Activated T-cell treated with anti-CD3 and anti-CD28 coated beads, Interleukin-2, amount 50 U/mL, for 24 hours (primary cell): ENCODE data around the gene PCDHA9.
"Not testable (repeated sequence)": the region's sequence is repeated elsewhere in the genome, so short reads cannot be mapped to it uniquely, and the experiment has no call there.

Source experiments
- DNase-seq: peaks from one replicate; pipeline ENCODE4 v3.0.0-alpha.2; 2020
- H3K27ac Mint-ChIP-seq: 2 replicates; pipeline ENCODE4 v1.8.0; 2020; ENCODE audit warnings: mild to moderate bottlenecking, mixed read lengths
- H3K27me3 Mint-ChIP-seq: 2 replicates; pipeline ENCODE4 v1.8.0; 2020; ENCODE audit warnings: mixed read lengths
- H3K36me3 Mint-ChIP-seq: 2 replicates; pipeline ENCODE4 v1.8.0; 2020; ENCODE audit warnings: low read depth, mixed read lengths
- H3K4me1 Mint-ChIP-seq: 2 replicates; pipeline ENCODE4 v1.8.0; 2020; ENCODE audit warnings: low read depth, mixed read lengths
- H3K4me3 Mint-ChIP-seq: 2 replicates; pipeline ENCODE4 v1.8.0; 2020; ENCODE audit warnings: mild to moderate bottlenecking, moderate library complexity, mixed read lengths
- H3K9me3 Mint-ChIP-seq: 2 replicates; pipeline ENCODE4 v1.8.0; 2020; ENCODE audit warnings: mixed read lengths

Gene PCDHA9, protein sequence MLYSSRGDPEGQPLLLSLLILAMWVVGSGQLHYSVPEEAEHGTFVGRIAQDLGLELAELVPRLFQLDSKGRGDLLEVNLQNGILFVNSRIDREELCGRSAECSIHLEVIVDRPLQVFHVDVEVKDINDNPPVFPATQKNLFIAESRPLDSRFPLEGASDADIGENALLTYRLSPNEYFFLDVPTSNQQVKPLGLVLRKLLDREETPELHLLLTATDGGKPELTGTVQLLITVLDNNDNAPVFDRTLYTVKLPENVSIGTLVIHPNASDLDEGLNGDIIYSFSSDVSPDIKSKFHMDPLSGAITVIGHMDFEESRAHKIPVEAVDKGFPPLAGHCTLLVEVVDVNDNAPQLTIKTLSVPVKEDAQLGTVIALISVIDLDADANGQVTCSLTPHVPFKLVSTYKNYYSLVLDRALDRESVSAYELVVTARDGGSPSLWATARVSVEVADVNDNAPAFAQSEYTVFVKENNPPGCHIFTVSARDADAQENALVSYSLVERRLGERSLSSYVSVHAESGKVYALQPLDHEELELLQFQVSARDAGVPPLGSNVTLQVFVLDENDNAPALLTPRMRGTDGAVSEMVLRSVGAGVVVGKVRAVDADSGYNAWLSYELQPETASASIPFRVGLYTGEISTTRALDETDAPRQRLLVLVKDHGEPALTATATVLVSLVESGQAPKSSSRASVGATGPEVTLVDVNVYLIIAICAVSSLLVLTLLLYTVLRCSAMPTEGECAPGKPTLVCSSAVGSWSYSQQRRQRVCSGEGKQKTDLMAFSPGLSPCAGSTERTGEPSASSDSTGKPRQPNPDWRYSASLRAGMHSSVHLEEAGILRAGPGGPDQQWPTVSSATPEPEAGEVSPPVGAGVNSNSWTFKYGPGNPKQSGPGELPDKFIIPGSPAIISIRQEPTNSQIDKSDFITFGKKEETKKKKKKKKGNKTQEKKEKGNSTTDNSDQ

DNA sequence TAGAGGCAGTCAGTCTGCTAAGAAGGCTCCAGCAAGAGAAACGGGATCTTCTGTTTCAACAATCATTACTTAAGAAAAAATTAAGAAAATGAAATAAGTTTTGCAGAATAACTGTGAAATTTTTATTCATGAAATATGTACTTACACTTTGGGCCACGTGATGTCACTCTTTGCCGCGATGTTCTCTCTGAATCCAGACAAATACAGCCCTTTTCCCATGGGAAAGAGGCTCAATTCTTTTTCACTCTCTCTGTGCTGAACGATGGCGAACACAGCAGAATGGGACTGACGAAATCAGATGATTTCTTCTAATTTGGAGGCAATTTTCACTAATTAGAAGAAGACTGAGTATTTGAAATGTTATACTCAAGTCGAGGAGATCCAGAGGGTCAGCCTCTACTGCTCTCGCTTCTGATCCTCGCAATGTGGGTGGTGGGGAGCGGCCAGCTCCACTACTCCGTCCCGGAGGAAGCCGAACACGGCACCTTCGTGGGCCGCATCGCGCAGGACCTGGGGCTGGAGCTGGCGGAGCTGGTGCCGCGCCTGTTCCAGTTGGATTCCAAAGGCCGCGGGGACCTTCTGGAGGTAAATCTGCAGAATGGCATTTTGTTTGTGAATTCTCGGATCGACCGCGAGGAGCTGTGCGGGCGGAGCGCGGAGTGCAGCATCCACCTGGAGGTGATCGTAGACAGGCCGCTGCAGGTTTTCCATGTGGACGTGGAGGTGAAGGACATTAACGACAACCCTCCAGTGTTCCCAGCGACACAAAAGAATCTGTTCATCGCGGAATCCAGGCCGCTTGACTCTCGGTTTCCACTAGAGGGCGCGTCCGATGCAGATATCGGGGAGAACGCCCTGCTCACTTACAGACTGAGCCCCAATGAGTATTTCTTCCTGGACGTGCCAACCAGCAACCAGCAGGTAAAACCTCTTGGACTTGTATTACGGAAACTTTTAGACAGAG lies at the start of gene PCDHA9:
Gene PCDHA9 (plus strand): TSS at position 244 of the 964 bp plus-strand sequence. CDS start 114 bp downstream, at position 358.
- H3K36me3 Mint-ChIP-seq, H3K27ac Mint-ChIP-seq, H3K4me1 Mint-ChIP-seq, H3K4me3 Mint-ChIP-seq, H3K9me3 Mint-ChIP-seq, DNase-seq: not testable (repeated sequence)
- peaks cover 14% of the 10 kb centered on the region for H3K27me3 Mint-ChIP-seq

- Mint-ChIP-seq H3K36me3 (peaks cover 18% of the 10 kb centered on the region), H3K4me3 (no peak within 1 kb of the TSS), H3K27me3 (peaks cover 53% of the 10 kb centered on the region), H3K9me3 (peaks cover 36% of the 10 kb centered on the region), H3K4me1 (no peaks in the 10 kb centered on the region), H3K27ac (peak within 1 kb of the TSS; percentile 22)
- DNase-seq: no peak
Measured at GRCh38 chr5:140800816-140801493, 47.2 kb upstream of the PCDHA9 start, which contains the start of gene PCDHA3. TSS of gene PCDHA3 (plus strand) at chr5:140801057.

DNA sequence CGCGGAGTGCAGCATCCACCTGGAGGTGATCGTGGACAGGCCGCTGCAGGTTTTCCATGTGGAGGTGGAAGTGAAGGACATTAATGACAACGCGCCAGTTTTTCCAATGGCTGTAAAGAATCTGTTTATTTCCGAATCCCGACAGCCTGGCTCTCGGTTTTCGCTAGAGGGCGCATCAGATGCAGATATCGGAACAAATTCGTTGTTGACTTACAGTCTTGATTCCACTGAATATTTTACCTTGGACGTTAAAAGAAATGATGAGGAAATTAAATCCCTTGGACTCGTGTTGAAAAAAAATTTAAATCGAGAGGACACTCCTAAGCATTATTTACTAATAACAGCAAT lies 46.7 kb upstream of the PCDHA9 start:
- Mint-ChIP-seq H3K4me3 (no peak overlapping the region), H3K36me3 (peaks cover 18% of the 10 kb centered on the region), H3K27ac (peak overlapping the region; percentile 22), H3K27me3 (peaks cover 57% of the 10 kb centered on the region), H3K4me1 (no peaks in the 10 kb centered on the region), H3K9me3 (peaks cover 34% of the 10 kb centered on the region)
- no peak for DNase-seq

DNA sequence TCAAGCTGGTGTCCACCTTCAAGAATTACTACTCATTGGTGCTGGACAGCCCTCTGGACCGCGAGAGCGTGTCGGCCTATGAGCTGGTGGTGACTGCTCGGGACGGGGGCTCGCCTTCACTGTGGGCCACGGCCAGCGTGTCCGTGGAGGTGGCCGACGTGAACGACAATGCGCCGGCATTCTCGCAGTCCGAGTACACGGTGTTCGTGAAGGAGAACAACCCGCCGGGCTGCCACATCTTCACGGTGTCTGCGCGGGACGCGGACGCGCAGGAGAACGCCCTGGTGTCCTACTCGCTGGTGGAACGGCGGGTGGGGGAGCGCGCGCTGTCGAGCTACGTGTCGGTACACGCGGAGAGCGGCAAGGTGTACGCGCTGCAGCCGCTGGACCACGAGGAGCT lies 45.8 kb upstream of the PCDHA9 start:
- H3K4me1 Mint-ChIP-seq, DNase-seq, H3K4me3 Mint-ChIP-seq, H3K27ac Mint-ChIP-seq: not testable (repeated sequence)
- H3K36me3 Mint-ChIP-seq: peaks cover 20% of the 10 kb centered on the region
- H3K27me3 Mint-ChIP-seq: peaks cover 65% of the 10 kb centered on the region
- H3K9me3 Mint-ChIP-seq: peaks cover 37% of the 10 kb centered on the region

DNA sequence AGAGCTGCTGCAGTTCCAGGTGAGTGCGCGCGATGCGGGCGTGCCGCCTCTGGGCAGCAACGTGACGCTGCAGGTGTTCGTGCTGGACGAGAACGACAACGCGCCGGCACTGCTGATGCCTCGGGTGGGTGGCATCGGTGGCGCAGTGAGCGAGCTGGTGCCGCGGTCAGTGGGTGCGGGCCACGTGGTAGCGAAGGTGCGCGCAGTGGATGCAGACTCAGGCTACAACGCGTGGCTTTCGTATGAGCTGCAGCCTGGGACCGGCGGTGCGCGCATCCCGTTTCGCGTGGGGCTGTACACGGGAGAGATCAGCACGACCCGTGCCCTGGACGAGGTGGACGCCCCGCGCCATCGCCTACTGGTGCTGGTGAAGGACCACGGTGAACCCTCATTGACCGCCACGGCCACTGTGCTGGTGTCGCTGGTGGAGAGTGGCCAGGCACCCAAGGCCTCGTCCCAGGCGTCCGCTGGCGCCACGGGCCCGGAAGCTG lies 45.4 kb upstream of the PCDHA9 start:
- Mint-ChIP-seq H3K27me3 (peaks cover 70% of the 10 kb centered on the region), H3K36me3 (peaks cover 20% of the 10 kb centered on the region), H3K27ac (no peak overlapping the region), H3K4me3 (no peak overlapping the region), H3K4me1 (peaks cover 3% of the 10 kb centered on the region), H3K9me3 (peaks cover 40% of the 10 kb centered on the region)
- no peak for DNase-seq

DNA sequence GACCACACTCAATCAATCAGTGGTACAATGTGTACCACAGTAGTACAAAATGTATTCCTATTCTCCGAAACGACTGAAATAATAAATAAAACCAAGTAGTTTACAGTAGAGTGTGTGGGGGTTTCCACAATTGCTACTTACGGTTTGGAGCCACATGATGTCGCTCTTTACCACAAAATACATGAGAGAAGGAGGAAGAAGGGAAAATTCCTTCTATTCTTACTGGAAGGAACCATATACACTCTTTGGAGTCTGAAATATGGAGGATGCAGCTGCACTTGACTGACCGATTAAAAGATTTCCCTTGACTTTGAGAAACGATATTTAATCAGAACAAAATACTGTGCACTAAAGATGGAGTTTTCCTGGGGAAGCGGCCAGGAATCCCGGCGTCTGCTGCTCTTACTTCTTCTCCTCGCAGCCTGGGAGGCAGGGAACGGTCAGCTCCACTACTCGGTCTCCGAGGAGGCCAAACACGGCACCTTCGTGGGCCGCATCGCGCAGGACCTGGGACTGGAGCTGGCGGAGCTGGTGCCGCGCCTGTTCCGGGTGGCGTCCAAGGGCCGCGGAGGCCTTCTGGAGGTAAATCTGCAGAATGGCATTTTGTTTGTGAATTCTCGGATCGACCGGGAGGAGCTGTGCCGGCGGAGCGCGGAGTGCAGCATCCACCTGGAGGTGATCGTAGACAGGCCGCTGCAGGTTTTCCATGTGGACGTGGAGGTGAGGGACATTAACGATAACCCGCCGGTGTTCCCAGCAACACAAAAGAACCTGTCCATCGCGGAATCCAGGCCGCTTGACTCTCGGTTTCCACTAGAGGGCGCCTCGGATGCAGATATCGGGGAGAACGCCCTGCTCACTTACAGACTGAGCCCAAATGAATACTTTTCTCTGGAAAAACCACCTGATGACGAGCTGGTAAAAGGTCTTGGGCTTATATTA lies 41.1 kb upstream of the PCDHA9 start, which contains the start of gene PCDHA4:
Gene PCDHA4 (plus strand): TSS at position 235 of the 942 bp plus-strand sequence.
- no peak within 1 kb of the TSS for H3K4me3 Mint-ChIP-seq
- peaks cover 35% of the 10 kb centered on the region for H3K9me3 Mint-ChIP-seq
- H3K4me1 Mint-ChIP-seq: peaks cover 3% of the 10 kb centered on the region
- H3K27me3 Mint-ChIP-seq: peaks cover 51% of the 10 kb centered on the region
- H3K36me3 Mint-ChIP-seq: peaks cover 8% of the 10 kb centered on the region
- no peak within 1 kb of the TSS for H3K27ac Mint-ChIP-seq
- DNase-seq: no peak

- H3K36me3 Mint-ChIP-seq, H3K4me3 Mint-ChIP-seq, H3K4me1 Mint-ChIP-seq, H3K27ac Mint-ChIP-seq, DNase-seq: not testable (repeated sequence)
- peaks cover 49% of the 10 kb centered on the region for H3K27me3 Mint-ChIP-seq
- H3K9me3 Mint-ChIP-seq: peaks cover 38% of the 10 kb centered on the region
Measured at GRCh38 chr5:140808241-140808888, 39.8 kb upstream of the PCDHA9 start.

GRCh38 chr5:140808889-140809291 lies 39.3 kb upstream of the PCDHA9 start:
- no peak for DNase-seq
- H3K36me3 Mint-ChIP-seq: peaks cover 2% of the 10 kb centered on the region
- no peak overlapping the region for H3K4me3 Mint-ChIP-seq
- H3K4me1 Mint-ChIP-seq: peaks cover 3% of the 10 kb centered on the region
- peaks cover 44% of the 10 kb centered on the region for H3K27me3 Mint-ChIP-seq
- peaks cover 33% of the 10 kb centered on the region for H3K9me3 Mint-ChIP-seq
- H3K27ac Mint-ChIP-seq: no peak overlapping the region

DNA sequence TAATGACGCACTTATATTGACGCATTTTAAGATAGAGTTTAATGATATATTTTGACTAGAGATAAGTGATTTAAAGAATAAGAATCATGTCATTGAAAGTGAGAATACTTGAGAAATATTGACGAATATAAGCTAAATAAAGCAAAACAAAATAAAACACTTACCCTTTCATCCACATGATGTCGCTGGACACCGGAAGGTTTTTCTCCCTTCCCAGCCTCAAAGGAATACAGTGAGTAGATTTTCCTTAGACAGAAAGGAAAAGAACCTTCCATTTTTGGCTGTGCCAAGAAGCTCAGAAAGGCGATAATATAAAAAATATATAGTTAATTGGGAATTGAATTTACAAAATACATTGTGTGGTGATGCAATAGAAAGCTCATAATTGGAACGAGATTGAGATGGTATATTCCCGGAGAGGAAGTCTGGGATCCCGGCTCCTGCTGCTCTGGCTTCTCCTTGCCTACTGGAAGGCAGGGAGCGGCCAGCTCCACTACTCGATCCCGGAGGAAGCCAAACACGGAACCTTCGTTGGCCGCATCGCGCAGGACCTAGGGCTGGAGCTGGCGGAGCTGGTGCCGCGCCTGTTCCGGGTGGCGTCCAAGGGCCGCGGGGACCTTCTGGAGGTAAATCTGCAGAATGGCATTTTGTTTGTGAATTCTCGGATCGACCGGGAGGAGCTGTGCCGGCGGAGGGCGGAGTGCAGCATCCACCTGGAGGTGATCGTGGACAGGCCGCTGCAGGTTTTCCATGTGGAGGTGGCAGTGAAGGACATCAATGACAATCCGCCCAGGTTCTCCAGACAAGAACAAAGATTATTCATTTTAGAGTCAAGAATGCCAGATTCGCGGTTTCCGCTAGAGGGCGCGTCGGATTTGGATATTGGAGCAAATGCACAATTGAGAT lies 26.6 kb upstream of the PCDHA9 start, which contains the start of gene PCDHA5:
Gene PCDHA5 (plus strand): TSS at position 239 of the 906 bp plus-strand sequence.
- Mint-ChIP-seq H3K27me3 (peaks cover 28% of the 10 kb centered on the region), H3K9me3 (peaks cover 17% of the 10 kb centered on the region), H3K27ac (no peak within 1 kb of the TSS), H3K4me3 (no peak within 1 kb of the TSS), H3K36me3 (peaks cover 6% of the 10 kb centered on the region), H3K4me1 (no peaks in the 10 kb centered on the region)
- peak; percentile 32 for DNase-seq

GRCh38 chr5:140822281-140822629 lies 25.9 kb upstream of the PCDHA9 start:
- no peak overlapping the region for H3K27ac Mint-ChIP-seq
- peaks cover 22% of the 10 kb centered on the region for H3K9me3 Mint-ChIP-seq
- H3K36me3 Mint-ChIP-seq: peaks cover 6% of the 10 kb centered on the region
- no peaks in the 10 kb centered on the region for H3K4me1 Mint-ChIP-seq
- H3K27me3 Mint-ChIP-seq: peaks cover 34% of the 10 kb centered on the region
- DNase-seq: no peak
- no peak overlapping the region for H3K4me3 Mint-ChIP-seq

DNA sequence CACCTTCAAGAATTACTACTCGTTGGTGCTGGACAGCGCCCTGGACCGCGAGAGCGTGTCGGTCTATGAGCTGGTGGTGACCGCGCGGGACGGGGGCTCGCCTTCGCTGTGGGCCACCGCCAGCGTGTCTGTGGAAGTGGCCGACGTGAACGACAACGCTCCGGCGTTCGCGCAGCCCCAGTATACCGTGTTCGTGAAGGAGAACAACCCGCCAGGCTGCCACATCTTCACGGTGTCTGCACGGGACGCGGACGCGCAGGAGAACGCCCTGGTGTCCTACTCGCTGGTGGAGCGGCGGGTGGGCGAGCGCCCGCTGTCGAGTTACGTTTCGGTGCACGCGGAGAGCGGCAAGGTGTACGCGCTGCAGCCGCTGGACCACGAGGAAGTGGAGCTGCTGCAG lies 25.2 kb upstream of the PCDHA9 start:
- H3K27ac Mint-ChIP-seq, H3K36me3 Mint-ChIP-seq, DNase-seq, H3K4me3 Mint-ChIP-seq, H3K4me1 Mint-ChIP-seq: not testable (repeated sequence)
- Mint-ChIP-seq H3K27me3 (peaks cover 34% of the 10 kb centered on the region), H3K9me3 (peaks cover 24% of the 10 kb centered on the region)
